Lower leg skin (tissue), 3 donors: ENCODE results near the gene NAV2.

Experiments
- POLR2A ChIP-seq, 2 donors: fragments of 450-650 bp; IDR thresholded peaks; one replicate each; pipeline ENCODE4 v1.6.1; 2016 to 2017; ENCODE audit warnings: antibody characterized with exemption in 2 of 2, mild to moderate bottlenecking in 1 of 2, moderate library complexity in 1 of 2
- TF ChIP-seq, protein P1 (sequence below), 3 donors: fragments of 450-650 bp; IDR thresholded peaks; one replicate each; pipeline ENCODE4 v1.5.1; 2016; ENCODE audit warnings: antibody characterized with exemption in 3 of 3, mild to moderate bottlenecking in 3 of 3, moderate library complexity in 2 of 3

DNA sequence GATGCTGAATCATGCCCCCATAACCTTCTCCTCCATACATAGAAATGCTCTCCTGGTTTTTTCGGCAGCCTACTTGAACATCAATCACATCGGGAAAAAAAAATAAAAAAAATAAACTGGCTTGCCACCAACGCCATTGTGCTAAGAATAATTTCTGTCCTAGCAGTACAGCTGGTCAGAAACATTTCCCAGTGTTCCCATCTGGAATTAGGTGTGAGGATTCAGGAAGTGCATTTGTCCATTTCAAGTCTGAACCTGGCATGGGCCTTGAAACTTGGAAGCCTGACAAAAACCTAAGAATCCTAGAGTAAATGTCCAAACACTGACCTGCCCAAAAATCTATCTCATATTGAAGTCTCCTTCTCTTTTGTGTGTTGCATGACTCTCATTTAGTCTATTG is 16.6 kb upstream of the NAV2 start:
- TF ChIP-seq, protein P1, sequence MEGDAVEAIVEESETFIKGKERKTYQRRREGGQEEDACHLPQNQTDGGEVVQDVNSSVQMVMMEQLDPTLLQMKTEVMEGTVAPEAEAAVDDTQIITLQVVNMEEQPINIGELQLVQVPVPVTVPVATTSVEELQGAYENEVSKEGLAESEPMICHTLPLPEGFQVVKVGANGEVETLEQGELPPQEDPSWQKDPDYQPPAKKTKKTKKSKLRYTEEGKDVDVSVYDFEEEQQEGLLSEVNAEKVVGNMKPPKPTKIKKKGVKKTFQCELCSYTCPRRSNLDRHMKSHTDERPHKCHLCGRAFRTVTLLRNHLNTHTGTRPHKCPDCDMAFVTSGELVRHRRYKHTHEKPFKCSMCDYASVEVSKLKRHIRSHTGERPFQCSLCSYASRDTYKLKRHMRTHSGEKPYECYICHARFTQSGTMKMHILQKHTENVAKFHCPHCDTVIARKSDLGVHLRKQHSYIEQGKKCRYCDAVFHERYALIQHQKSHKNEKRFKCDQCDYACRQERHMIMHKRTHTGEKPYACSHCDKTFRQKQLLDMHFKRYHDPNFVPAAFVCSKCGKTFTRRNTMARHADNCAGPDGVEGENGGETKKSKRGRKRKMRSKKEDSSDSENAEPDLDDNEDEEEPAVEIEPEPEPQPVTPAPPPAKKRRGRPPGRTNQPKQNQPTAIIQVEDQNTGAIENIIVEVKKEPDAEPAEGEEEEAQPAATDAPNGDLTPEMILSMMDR (IDR thresholded peaks at IDR 0.05): no peak
- no peak for TF ChIP-seq POLR2A (IDR thresholded peaks at IDR 0.05)
